Fibroblast of lung (primary cell): ENCODE measurements around the gene PALM2AKAP2. TPM values are rescaled to one million over a fixed set of nuclear protein-coding genes. Genes with fewer than 3 reads are reported as not detected.
A peak's percentile ranks its signal among the peaks of the same experiment; 100 is the strongest.

ENCODE experiments used
- DNase-seq, 2 donors: peaks; one replicate each; pipeline versions ENCODE4 v3.0.0 to v3.0.0-alpha.2; 2010; ENCODE audit warnings: low read depth in 2 of 2
- H2AFZ ChIP-seq: 2 replicates; pipeline ENCODE4 v1.5.1; 2012; ENCODE audit warnings: low read length, control low read depth, inconsistent platforms
- H3K27ac ChIP-seq: 2 replicates; pipeline ENCODE4 v1.5.1; 2011; ENCODE audit warnings: low read length, control low read depth; ENCODE audit not compliant: insufficient read depth
- H3K27me3 ChIP-seq: 2 replicates; pipeline ENCODE4 v1.5.1; 2011; ENCODE audit warnings: mild to moderate bottlenecking, low read length; ENCODE audit not compliant: control insufficient read depth, insufficient read depth
- H3K36me3 ChIP-seq: 2 replicates; pipeline ENCODE4 v1.5.1; 2011; ENCODE audit warnings: low read length; ENCODE audit not compliant: control insufficient read depth, insufficient read depth
- H3K4me1 ChIP-seq: 2 replicates; pipeline ENCODE4 v1.5.1; 2011; ENCODE audit warnings: low read length; ENCODE audit not compliant: control insufficient read depth, insufficient read depth; ENCODE audit errors: extremely low read depth
- H3K4me2 ChIP-seq: 2 replicates; pipeline ENCODE4 v1.5.1; 2011; ENCODE audit warnings: low read length, control low read depth; ENCODE audit not compliant: insufficient read depth; ENCODE audit errors: extremely low read depth
- H3K4me3 ChIP-seq, 4 experiments: fragments of 200-600 bp in 1 of 4; sonication (generic) in 1 of 4; replicated peaks in 1 of 4; 2 replicates each; pipeline ENCODE4 v1.5.1; 2011 to 2016; ENCODE audit warnings: low read length in 4 of 4, low read depth in 3 of 4, mild to moderate bottlenecking in 3 of 4, control low read depth in 2 of 4, inconsistent platforms in 1 of 4, mixed read lengths in 1 of 4; ENCODE audit not compliant: insufficient read depth in 1 of 4; ENCODE audit errors: control extremely low read depth in 1 of 4
- H3K79me2 ChIP-seq: 2 replicates; pipeline ENCODE4 v1.5.1; 2012; ENCODE audit warnings: mild to moderate bottlenecking, low read length, inconsistent platforms; ENCODE audit not compliant: control insufficient read depth, insufficient read depth
- H3K9ac ChIP-seq: 2 replicates; pipeline ENCODE4 v1.5.1; 2011; ENCODE audit warnings: mild to moderate bottlenecking, low read length, control low read depth; ENCODE audit not compliant: insufficient read depth
- H3K9me3 ChIP-seq: 2 replicates; pipeline ENCODE4 v1.5.1; 2012; ENCODE audit warnings: low read depth, low read length; ENCODE audit not compliant: control insufficient read depth, insufficient read depth
- H4K20me1 ChIP-seq: 2 replicates; pipeline ENCODE4 v1.5.1; 2011; ENCODE audit warnings: low read length; ENCODE audit not compliant: control insufficient read depth, insufficient read depth; ENCODE audit errors: extremely low read depth
- CTCF ChIP-seq, 2 donors: IDR thresholded peaks in 1 of 2; conservative IDR thresholded peaks in 1 of 2; 1 replicate in 1 of 2; 2 replicates in 1 of 2; pipeline ENCODE4 v1.5.1; 2011 to 2012; ENCODE audit warnings: low read length in 2 of 2, control low read depth in 1 of 2, inconsistent platforms in 1 of 2, low read depth in 1 of 2, mild to moderate bottlenecking in 1 of 2
- EZH2 ChIP-seq: IDR thresholded peaks from 2 replicates; pipeline ENCODE4 v1.5.1; 2012; ENCODE audit warnings: low read length, control low read depth, mild to moderate bottlenecking; ENCODE audit errors: missing control alignments
- polyA plus RNA-seq, 2 donors: library from polyadenylated mRNA; depleted of rRNA in 1 of 2; stranded (reverse) in 1 of 2; unstranded in 1 of 2; fragments of >200 nt; gene quantifications; 2 replicates each; pipeline ENCODE4 v1.2.1, GENCODE V29; 2011 to 2012; ENCODE audit warnings: missing spikeins in 1 of 2
- total RNA-seq: library from RNA; depleted of rRNA; stranded (reverse); fragments of >200 nt; gene quantifications from 2 replicates; pipeline ENCODE4 v1.2.1, GENCODE V29; 2014

PALM2AKAP2 gene
- total and polyA plus RNA-seq, 2 donors (not counting 1 experiment from before 2014, with no cell fraction given), result 7.7 to 9.9 TPM

GRCh38 chr9:109739760-109740159 is 40.2 kb upstream of the PALM2AKAP2 start:
- no peak overlapping the region for H3K4me2 ChIP-seq
- no peak for DNase-seq
- H4K20me1 ChIP-seq, result no peaks in the 10 kb centered on the region

DNA sequence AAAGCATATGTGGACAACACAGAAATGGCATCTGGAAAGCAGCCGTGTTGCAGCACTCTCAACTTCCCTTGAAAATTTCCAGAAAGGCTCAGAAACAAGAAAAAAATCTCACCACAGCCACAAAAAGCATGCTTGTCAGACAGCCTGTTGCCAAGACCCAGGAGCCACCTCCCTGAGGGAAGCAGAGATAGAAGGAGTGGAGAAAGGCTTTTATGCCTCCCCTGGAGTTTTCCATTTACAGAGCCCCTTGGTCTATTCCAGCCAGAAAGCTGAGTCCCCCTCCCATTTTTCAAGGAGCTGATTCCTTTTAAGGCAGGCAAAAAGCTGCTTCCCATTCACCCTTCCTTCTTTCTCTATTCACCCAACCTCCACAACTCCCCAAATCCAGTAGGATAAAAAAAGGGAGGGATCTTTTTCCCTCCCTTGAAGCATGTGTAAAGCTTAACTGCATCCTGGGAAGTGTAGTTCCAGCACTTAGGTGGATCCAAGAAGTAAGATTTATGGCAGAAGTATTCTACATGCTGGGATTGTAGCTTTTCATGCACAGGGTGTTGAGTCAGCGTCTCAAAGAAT is 37.1 kb upstream of the PALM2AKAP2 start:
- DNase-seq, result peak; percentile 21 to 75
- Histone ChIP-seq H3K4me2 (no peak overlapping the region), H2AFZ (no peak overlapping the region), H3K27me3 (peaks cover 3% of the 10 kb centered on the region), H3K9me3 (no peaks in the 10 kb centered on the region), H3K4me1 (peaks cover 2% of the 10 kb centered on the region), H4K20me1 (no peaks in the 10 kb centered on the region), H3K27ac (no peak overlapping the region), H3K79me2 (no peaks in the 10 kb centered on the region), H3K9ac (no peak overlapping the region), H3K4me3 (no peak overlapping the region), H3K36me3 (no peaks in the 10 kb centered on the region)
- no peak for TF ChIP-seq EZH2
- TF ChIP-seq CTCF (conservative IDR thresholded peaks at IDR 0.05 in 1 of 2, IDR thresholded peaks at IDR 0.05 in 1 of 2; ENCODE audit: low read depth in 1 of 2, low read length in 2 of 2), result no peak

More at GRCh38 chr9:109739760-109740159, 40.2 kb upstream of the PALM2AKAP2 start:
- Histone ChIP-seq H3K9ac (no peak overlapping the region), H3K4me1 (no peaks in the 10 kb centered on the region), H3K27ac (no peak overlapping the region), H3K36me3 (no peaks in the 10 kb centered on the region), H3K4me3 (no peak overlapping the region), H2AFZ (no peak overlapping the region), H3K79me2 (no peaks in the 10 kb centered on the region), H3K27me3 (peaks cover 4% of the 10 kb centered on the region), H3K9me3 (no peaks in the 10 kb centered on the region)
- no peak for TF ChIP-seq EZH2
- TF ChIP-seq CTCF (conservative IDR thresholded peaks at IDR 0.05 in 1 of 2, IDR thresholded peaks at IDR 0.05 in 1 of 2; ENCODE audit: low read depth in 1 of 2, low read length in 2 of 2), result no peak

- H3K9me3 ChIP-seq, result no peaks in the 10 kb centered on the region
- no peak overlapping the region for H2AFZ ChIP-seq
- peak in 1 of 2 donors; percentile 55 for DNase-seq
- peaks cover 3% of the 10 kb centered on the region for H3K27me3 ChIP-seq
- no peaks in the 10 kb centered on the region for H3K79me2 ChIP-seq
- H3K9ac ChIP-seq, result no peak overlapping the region
- no peaks in the 10 kb centered on the region for H4K20me1 ChIP-seq
- no peak overlapping the region for H3K4me3 ChIP-seq
- H3K4me2 ChIP-seq, result no peak overlapping the region
- TF ChIP-seq EZH2 (no peak), CTCF (conservative IDR thresholded peaks at IDR 0.05 in 1 of 2, IDR thresholded peaks at IDR 0.05 in 1 of 2; ENCODE audit: low read depth in 1 of 2, low read length in 2 of 2) (no peak)
- no peaks in the 10 kb centered on the region for H3K36me3 ChIP-seq
- H3K4me1 ChIP-seq, result peaks cover 2% of the 10 kb centered on the region
- no peak overlapping the region for H3K27ac ChIP-seq
Measured at GRCh38 chr9:109743696-109744095, 36.3 kb upstream of the PALM2AKAP2 start.
